H1 (cell line): ENCODE measurements around the gene MT1B. TPM values are rescaled to one million over a fixed set of nuclear protein-coding genes. Genes with fewer than 3 reads are reported as not detected.

ENCODE experiments used
- CTCF ChIA-PET: fragments of 300-600 bp; sonication (Branson Sonifier 250); formaldehyde crosslinking; loops from one replicate; lab custom pipeline; 2021; ENCODE audit not compliant: partially characterized antibody; lab: Charles Lee
- POLR2A ChIA-PET: fragments of 300-600 bp; sonication (Branson Sonifier 250); formaldehyde crosslinking; loops from one replicate; lab custom pipeline; 2021; ENCODE audit warnings: inconsistent platforms; ENCODE audit not compliant: partially characterized antibody; lab: Charles Lee
- DNase-seq, 2 experiments: peaks; one replicate each; pipeline versions ENCODE4 v3.0.0 to v3.0.0-alpha.2; 2010 to 2022; ENCODE audit warnings: low spot score in 2 of 2, low read depth in 1 of 2, mixed read lengths in 1 of 2
- FAIRE-seq: peaks from 2 replicates; lab custom pipeline; 2011; peaks lifted over from hg19 to GRCh38; lab: Jason Lieb, UNC
- H2AFZ ChIP-seq: 2 replicates; pipeline ENCODE4 v1.8.1; 2012; ENCODE audit warnings: low read length, inconsistent platforms
- H2AK5ac ChIP-seq: 2 replicates; pipeline ENCODE4 v1.6.1; 2013; ENCODE audit warnings: low read depth, low read length
- H2BK120ac ChIP-seq: replicated peaks from 2 replicates; pipeline ENCODE3; 2013; ENCODE audit warnings: low read depth, low read length, inconsistent platforms
- H2BK12ac ChIP-seq: 2 replicates; pipeline ENCODE4 v1.6.1; 2013; ENCODE audit warnings: low read depth, low read length
- H2BK15ac ChIP-seq: 2 replicates; pipeline ENCODE4 v1.6.1; 2013; ENCODE audit warnings: low read length
- H2BK20ac ChIP-seq: 2 replicates; pipeline ENCODE4 v1.6.1; 2013; ENCODE audit warnings: low read length
- H2BK5ac ChIP-seq: 2 replicates; pipeline ENCODE4 v1.6.1; 2013; ENCODE audit warnings: low read depth, low read length
- H3K14ac ChIP-seq: 2 replicates; pipeline ENCODE4 v1.6.1; 2013; ENCODE audit warnings: inconsistent platforms; ENCODE audit not compliant: insufficient read length
- H3K18ac ChIP-seq: 2 replicates; pipeline ENCODE4 v1.6.1; 2013; ENCODE audit warnings: low read length; ENCODE audit errors: extremely low read depth
- H3K23ac ChIP-seq: 2 replicates; pipeline ENCODE4 v1.6.1; 2013; ENCODE audit warnings: inconsistent platforms; ENCODE audit not compliant: insufficient read length
- H3K23me2 ChIP-seq: 2 replicates; pipeline ENCODE4 v1.6.1; 2013; ENCODE audit warnings: low read depth, low read length
- H3K27ac ChIP-seq: 2 replicates; pipeline ENCODE4 v1.6.1; 2011; ENCODE audit warnings: low read depth, low read length, inconsistent platforms
- H3K27me3 ChIP-seq, 4 experiments: replicated peaks in 1 of 4; 1 replicate in 1 of 4; 2 replicates in 3 of 4; pipeline versions ENCODE4 v1.6.1 to v1.8.1; 2011 to 2013; ENCODE audit warnings: low read length in 3 of 4, mild to moderate bottlenecking in 3 of 4, inconsistent platforms in 2 of 4, mixed read lengths in 2 of 4, moderate library complexity in 1 of 4; ENCODE audit not compliant: control insufficient read depth in 3 of 4, insufficient read depth in 3 of 4; ENCODE audit errors: extremely low read depth in 1 of 4
- H3K36me3 ChIP-seq, 4 experiments: 2 replicates each; pipeline versions ENCODE4 v1.6.1 to v1.8.1; 2011 to 2013; ENCODE audit warnings: mild to moderate bottlenecking in 4 of 4, low read length in 3 of 4, moderate library complexity in 2 of 4, control low read depth in 1 of 4, inconsistent platforms in 1 of 4; ENCODE audit not compliant: insufficient read depth in 4 of 4, control insufficient read depth in 2 of 4
- H3K4ac ChIP-seq: replicated peaks from 2 replicates; pipeline ENCODE3; 2013; ENCODE audit warnings: low read length, low read depth, mixed read lengths, inconsistent platforms; ENCODE audit not compliant: insufficient read length
- H3K4me1 ChIP-seq, 4 experiments: replicated peaks in 1 of 4; 1 replicate in 1 of 4; 2 replicates in 3 of 4; pipeline versions ENCODE4 v1.6.1 to v1.8.1; 2011 to 2013; ENCODE audit warnings: low read length in 3 of 4, inconsistent platforms in 2 of 4, mixed read lengths in 1 of 4; ENCODE audit not compliant: insufficient read depth in 4 of 4, control insufficient read depth in 3 of 4
- H3K4me2 ChIP-seq, 2 experiments: 2 replicates each; pipeline versions ENCODE4 v1.6.1 to v1.8.1; 2011 to 2013; ENCODE audit warnings: low read depth in 2 of 2, low read length in 2 of 2, control low read depth in 1 of 2, inconsistent platforms in 1 of 2, mild to moderate bottlenecking in 1 of 2; ENCODE audit not compliant: insufficient read depth in 1 of 2
- H3K4me3 ChIP-seq, 4 experiments: fragments of 200-600, 300-600 bp in 1 of 4; sonication (generic), shearing (Covaris generic), sonication (Bioruptor Twin) in 1 of 4; 2 replicates each; pipeline versions ENCODE4 v1.5.1 to v1.8.1; 2011 to 2016; ENCODE audit warnings: low read length in 4 of 4, low read depth in 3 of 4, control low read depth in 2 of 4, inconsistent platforms in 2 of 4, mild to moderate bottlenecking in 2 of 4, mixed read lengths in 1 of 4, moderate library complexity in 1 of 4; ENCODE audit not compliant: insufficient read depth in 2 of 4; ENCODE audit errors: extremely low read depth in 1 of 4
- H3K56ac ChIP-seq: replicated peaks from 2 replicates; pipeline ENCODE3; 2013; ENCODE audit warnings: low read depth, mild to moderate bottlenecking, mixed read lengths, low read length, inconsistent platforms; ENCODE audit not compliant: insufficient read length
- H3K79me1 ChIP-seq: 2 replicates; pipeline ENCODE4 v1.6.1; 2013; ENCODE audit warnings: low read depth, low read length, control low read depth
- H3K79me2 ChIP-seq, 2 experiments: 2 replicates each; pipeline versions ENCODE4 v1.6.1 to v1.8.1; 2012 to 2013; ENCODE audit warnings: low read length in 2 of 2, mild to moderate bottlenecking in 2 of 2, inconsistent platforms in 1 of 2; ENCODE audit not compliant: insufficient read depth in 2 of 2, control insufficient read depth in 1 of 2
- H3K9ac ChIP-seq, 4 experiments: replicated peaks in 1 of 4; 1 replicate in 1 of 4; 2 replicates in 3 of 4; pipeline versions ENCODE4 v1.6.1 to v1.8.1; 2011 to 2013; ENCODE audit warnings: low read depth in 3 of 4, low read length in 3 of 4, control low read depth in 2 of 4, mild to moderate bottlenecking in 2 of 4, moderate library complexity in 2 of 4, inconsistent platforms in 1 of 4; ENCODE audit errors: extremely low read depth in 1 of 4
- H3K9me3 ChIP-seq, 2 experiments: 2 replicates each; pipeline versions ENCODE4 v1.6.1 to v1.8.1; 2012 to 2013; ENCODE audit warnings: mild to moderate bottlenecking in 2 of 2, moderate library complexity in 2 of 2, control low read depth in 1 of 2, inconsistent platforms in 1 of 2, low read depth in 1 of 2, low read length in 1 of 2, mixed read lengths in 1 of 2; ENCODE audit not compliant: insufficient read depth in 2 of 2
- H4K20me1 ChIP-seq, 2 experiments: replicated peaks in 1 of 2; 2 replicates each; pipeline versions ENCODE3 to v1.8.1; 2011 to 2013; ENCODE audit warnings: inconsistent platforms in 2 of 2, low read length in 2 of 2, mild to moderate bottlenecking in 1 of 2; ENCODE audit not compliant: insufficient read depth in 2 of 2, control insufficient read depth in 1 of 2
- H4K5ac ChIP-seq: 2 replicates; pipeline ENCODE4 v1.6.1; 2013; ENCODE audit warnings: low read length, low read depth, mixed read lengths, inconsistent platforms; ENCODE audit not compliant: insufficient read length
- H4K8ac ChIP-seq: 2 replicates; pipeline ENCODE4 v1.8.0; 2013; ENCODE audit warnings: mild to moderate bottlenecking, moderate library complexity, low read length, inconsistent platforms; ENCODE audit not compliant: insufficient read depth; ENCODE audit errors: extremely low read depth
- H4K91ac ChIP-seq: replicated peaks from 2 replicates; pipeline ENCODE3; 2013; ENCODE audit warnings: low read length, mixed read lengths, inconsistent platforms; ENCODE audit not compliant: insufficient read length
- CTBP2 ChIP-seq: IDR thresholded peaks from 2 replicates; pipeline ENCODE4 v1.7.0; 2011; ENCODE audit warnings: borderline replicate concordance, mild to moderate bottlenecking, moderate library complexity, mixed read lengths, low read length; ENCODE audit not compliant: insufficient read depth, insufficient read length
- WGBS, 2 experiments: shearing (Covaris generic) in 1 of 2; methylation state at CpG; one replicate each; pipeline versions ENCODE4 v1.1.6 to v1.1.7; 2013 to 2015; ENCODE audit warnings: low lambda C conversion rate in 2 of 2, mixed read lengths in 2 of 2, inconsistent platforms in 1 of 2, low coverage in 1 of 2, missing lambda C conversion rate in 1 of 2; ENCODE audit not compliant: insufficient replicate concordance in 2 of 2, insufficient coverage in 1 of 2, insufficient read length in 1 of 2; ENCODE audit errors: extremely low coverage in 1 of 2, missing lambda C conversion rate in 1 of 2; 5-methylcytosine and 5-hydroxymethylcytosine counted together
- polyA plus RNA-seq, 7 experiments: library from polyadenylated mRNA; depleted of rRNA in 3 of 7; stranded (reverse) in 5 of 7; unstranded in 2 of 7; fragments of >200 nt in 5 of 7; fragments of 200-250 nt in 2 of 7; gene quantifications; 1 replicate in 5 of 7; 2 replicates in 1 of 7; 4 replicates in 1 of 7; pipeline versions ENCODE4 v1.2.1 to v1.2.3, GENCODE V29; 2011 to 2013; ENCODE audit warnings: missing spikeins in 2 of 7, mixed read lengths in 2 of 7
- total RNA-seq: library from RNA; stranded (reverse); fragmentation: NEBNext Ultra II Directional; extraction: Animal tissue kit (Norgen Biotek cat#: 25700); gene quantifications from 2 replicates; pipeline ENCODE4 v1.2.1, GENCODE V29; 2021

The MT1B gene
- total and polyA plus RNA-seq, 2 of the 8 experiments (the other 6 are each of a cell fraction or from before 2014, with no cell fraction given) = not detected

GRCh38 chr16:56635441-56635967, 16.2 kb upstream of the MT1B start:
- peak overlapping the region; percentile 42 to 63 for H3K4me2 ChIP-seq
- no peak for TF ChIP-seq CTBP2

More at GRCh38 chr16:56635441-56635967, 16.2 kb upstream of the MT1B start:
- Histone ChIP-seq H3K56ac (no peak overlapping the region), H3K14ac (no peak overlapping the region), H2BK15ac (no peak overlapping the region), H3K79me1 (no peaks in the 10 kb centered on the region), H3K23ac (no peak overlapping the region), H3K4me1 (peaks cover 3 to 18% (median 7%) of the 10 kb centered on the region in 4 experiments), H2BK120ac (no peak overlapping the region), H3K23me2 (peaks cover 9% of the 10 kb centered on the region), H3K79me2 (no peaks in the 10 kb centered on the region), H4K5ac (no peak overlapping the region), H2AFZ (no peak overlapping the region), H3K27me3 (peaks cover 96 to 100% (median 100%) of the 10 kb centered on the region in 4 experiments), H2AK5ac (no peak overlapping the region), H2BK5ac (no peak overlapping the region), H3K4ac (no peak overlapping the region), H2BK12ac (0 out of 2 replicates have a peak overlapping the region, but pooled peaks have one; percentile 17), H4K8ac (no peak overlapping the region), H3K18ac (peak overlapping the region; percentile 13; the same call in 1 of the 2 replicates), H4K91ac (no peak overlapping the region), H3K36me3 (no peaks in the 10 kb centered on the region; a peak in 1 of 8 replicates), H3K9me3 (no peaks in the 10 kb centered on the region), H4K20me1 (peaks cover 14 to 26% of the 10 kb centered on the region in 2 experiments), H2BK20ac (no peak overlapping the region), H3K27ac (no peak overlapping the region), H3K9ac (no peak overlapping the region), H3K4me3 (peak overlapping the region in 2 of 4 experiments; percentile 6 to 46; a peak in 2 of 8 replicates)
- peak in 1 of 2 experiments; percentile 66 for DNase-seq
- FAIRE-seq = no peak
- CTCF ChIA-PET = interaction anchor here (1.4 to 3.0 kb wide), 3 partner anchors 11 to 32 kb away, joined by 7 to 13 read pairs (median 8); no protein-coding TSS in a partner anchor
- POLR2A ChIA-PET = interaction anchor here (0.8 to 4.8 kb wide), 6 partner anchors 9 to 35 kb away, joined by 3 to 32 read pairs (median 5); partner anchors contain the start of genes MT1E, MT1G and MT1H
- 2% methylated on average over 34 of the region's 40 CpGs; no CpG with 5 or more reads in 1 of the 2 experiments for WGBS, 2 experiments
